HG03354 (cell line): ENCODE data around the gene ADGB.

ENCODE experiments used
- ATAC-seq: cut with Tn5 transposase; IDR thresholded peaks from one replicate; pipeline ENCODE4 v1.9.1; 2021; ENCODE audit warnings: mild to moderate bottlenecking; ENCODE audit not compliant: unreplicated experiment, poor library complexity, severe bottlenecking

The ADGB gene

GRCh38 chr6:146857180-146857979 is 258.6 kb downstream of the ADGB start:
- peak; percentile 98 for ATAC-seq

GRCh38 chr6:146857980-146858347 is 259.2 kb downstream of the ADGB start:
- peak; percentile 28 for ATAC-seq

GRCh38 chr6:146859206-146859605 is 260.4 kb downstream of the ADGB start:
- ATAC-seq: no peak

- no peak for ATAC-seq
These were observed 261.2 kb downstream of the ADGB start for GRCh38 chr6:146859795-146860495.

DNA sequence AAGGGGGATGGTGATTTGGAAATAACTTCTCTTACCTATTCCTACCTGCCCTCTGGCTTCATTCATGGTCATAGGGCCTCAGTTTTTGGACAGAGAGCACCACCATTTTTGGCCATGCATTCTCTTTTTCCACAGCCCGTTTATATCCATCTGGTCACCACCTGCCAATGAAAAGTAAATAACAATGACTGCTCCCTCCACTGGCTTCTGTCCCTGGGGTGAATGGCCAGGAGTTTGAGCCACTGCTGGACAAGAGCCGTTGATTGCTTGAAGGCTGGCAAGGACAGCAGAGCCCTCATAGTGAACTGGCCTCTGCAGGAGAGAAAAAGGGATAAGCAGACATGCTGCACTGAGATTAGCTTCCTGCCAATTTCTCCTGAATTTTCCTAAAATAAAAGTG is 261.8 kb downstream of the ADGB start:
- no peak for ATAC-seq

DNA sequence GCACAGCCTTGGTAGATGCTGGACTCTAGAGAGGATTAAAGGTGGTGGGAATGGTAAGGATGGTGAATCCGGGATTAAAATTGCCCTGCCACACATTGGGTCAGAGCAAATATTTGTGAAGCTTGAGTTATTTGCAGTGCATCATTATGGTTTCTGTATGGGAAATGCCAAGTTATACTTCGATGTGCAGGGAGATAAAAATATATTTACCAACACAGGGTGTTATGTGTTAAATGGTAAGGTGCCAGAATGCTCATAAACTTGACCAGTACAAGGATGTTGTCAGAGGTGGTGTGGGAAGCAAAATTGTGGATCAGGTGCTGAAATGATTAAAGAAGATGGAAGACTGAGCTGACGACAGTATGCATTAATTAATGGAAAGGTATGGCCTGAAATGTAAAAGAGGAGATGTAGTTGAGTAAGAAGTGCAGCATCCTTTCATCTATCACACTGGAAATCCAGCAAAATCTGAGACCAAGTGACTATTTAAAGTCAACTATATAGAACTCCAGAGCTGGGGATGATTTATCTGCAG is 262.3 kb downstream of the ADGB start:
- ATAC-seq: no peak

GRCh38 chr6:146861716-146862115 is 262.9 kb downstream of the ADGB start:
- no peak for ATAC-seq

DNA sequence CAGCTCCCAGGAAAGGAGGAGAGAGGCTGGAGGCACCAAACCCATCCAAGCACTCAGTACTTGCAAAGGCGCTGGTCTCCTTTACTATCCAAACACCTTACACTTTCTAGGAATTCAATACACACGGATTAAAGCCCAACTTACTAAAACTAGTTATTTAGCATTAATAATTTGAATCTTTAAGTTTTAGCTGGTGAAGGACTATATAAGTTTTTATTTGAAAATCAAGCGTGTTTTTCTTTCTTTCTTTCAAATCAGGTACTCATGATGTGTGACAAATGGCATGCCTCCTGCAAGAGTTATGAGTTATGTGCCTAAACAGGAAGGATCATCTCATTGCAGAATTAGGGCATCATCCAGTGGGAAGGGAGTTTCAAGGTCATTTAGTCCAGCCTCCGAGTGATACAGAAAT is 263.7 kb downstream of the ADGB start:
- ATAC-seq: no peak

DNA sequence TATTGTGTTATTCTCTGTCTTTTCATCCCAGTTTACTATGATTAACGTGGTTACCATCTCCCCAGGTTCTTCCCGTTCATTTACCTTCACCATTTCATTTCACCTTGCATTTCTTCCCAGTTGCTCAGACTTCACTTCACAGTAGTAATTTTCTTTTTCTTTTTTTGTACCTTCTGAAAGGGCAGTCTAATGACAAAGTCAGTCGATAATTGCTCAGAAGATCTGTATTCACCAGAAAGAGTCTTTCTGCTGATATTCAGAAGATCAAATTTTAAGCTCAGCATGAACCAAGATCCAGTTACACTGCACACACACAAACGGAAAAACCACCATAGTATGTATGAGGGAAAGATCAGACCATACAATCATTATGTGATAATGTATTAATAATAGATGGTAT is 265.5 kb downstream of the ADGB start:
- ATAC-seq: no peak

DNA sequence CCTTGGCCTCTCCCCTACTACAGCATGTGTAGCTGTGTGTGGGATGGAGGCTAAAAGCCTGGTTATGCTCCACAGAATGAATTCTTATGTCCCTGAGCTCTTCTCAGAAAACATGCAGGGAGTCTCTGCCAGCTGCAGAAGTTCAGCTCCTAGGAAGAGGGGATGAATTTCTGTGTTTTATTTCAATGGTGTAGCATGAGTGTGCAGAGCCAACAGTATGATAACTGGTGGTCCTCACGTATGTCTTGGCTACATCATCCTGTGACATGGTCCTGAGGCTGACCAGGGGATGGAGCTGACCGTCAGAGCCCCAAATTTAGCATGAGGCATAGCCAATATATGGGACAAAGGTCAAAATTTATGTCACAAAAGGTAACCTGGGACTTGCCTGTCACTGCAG is 266.1 kb downstream of the ADGB start:
- no peak for ATAC-seq
